Activated CD8-positive, alpha-beta memory T cell treated with anti-CD3 and anti-CD28 coated beads, Interleukin-2, amount 50 U/mL, for 1 hour (primary cell): ENCODE data around the gene TRAF3.
A peak's percentile ranks its signal among the peaks of the same experiment; 100 is the strongest.
"Not testable (repeated sequence)": the region's sequence is repeated elsewhere in the genome, so short reads cannot be mapped to it uniquely, and the experiment has no call there.

Experiments used
- DNase-seq: peaks from one replicate; pipeline ENCODE4 v3.0.0-alpha.2; 2020; ENCODE audit errors: extremely low read depth

Gene TRAF3

GRCh38 chr14:102923925-102924486 lies 146.8 kb downstream of the TRAF3 start:
- DNase-seq = no peak

GRCh38 chr14:102924632-102925588 lies 147.7 kb downstream of the TRAF3 start:
- no peak for DNase-seq

- DNase-seq = no peak
These were observed 148.4 kb downstream of the TRAF3 start for GRCh38 chr14:102925646-102926045.

GRCh38 chr14:102926104-102926503 lies 148.9 kb downstream of the TRAF3 start:
- no peak for DNase-seq

- DNase-seq = not testable (repeated sequence)
These were observed 149.6 kb downstream of the TRAF3 start for GRCh38 chr14:102926840-102927239.

- no peak for DNase-seq
These were observed 150.2 kb downstream of the TRAF3 start for GRCh38 chr14:102927346-102927877.

- no peak for DNase-seq
These were observed 150.7 kb downstream of the TRAF3 start for GRCh38 chr14:102927878-102928411.

- DNase-seq = peak; percentile 67
These were observed 151.4 kb downstream of the TRAF3 start for GRCh38 chr14:102928412-102929240.

- no peak for DNase-seq
These were observed 152.2 kb downstream of the TRAF3 start for GRCh38 chr14:102929241-102930137.

GRCh38 chr14:102930138-102930752 lies 153.0 kb downstream of the TRAF3 start:
- no peak for DNase-seq

GRCh38 chr14:102930753-102931579 lies 153.7 kb downstream of the TRAF3 start:
- DNase-seq = no peak

GRCh38 chr14:102931580-102932285 lies 154.5 kb downstream of the TRAF3 start:
- DNase-seq = no peak

- no peak for DNase-seq
These were observed 155.4 kb downstream of the TRAF3 start for GRCh38 chr14:102932484-102933248.

- no peak for DNase-seq
These were observed 156.5 kb downstream of the TRAF3 start for GRCh38 chr14:102933618-102934231.

- DNase-seq = no peak
These were observed 158.5 kb downstream of the TRAF3 start for GRCh38 chr14:102935756-102936155.

GRCh38 chr14:102937331-102938175 lies 160.3 kb downstream of the TRAF3 start:
- no peak for DNase-seq

GRCh38 chr14:102938191-102938590 lies 160.9 kb downstream of the TRAF3 start:
- DNase-seq = no peak
